ENCODE data around the gene PDGFC.

Gene PDGFC

DNA sequence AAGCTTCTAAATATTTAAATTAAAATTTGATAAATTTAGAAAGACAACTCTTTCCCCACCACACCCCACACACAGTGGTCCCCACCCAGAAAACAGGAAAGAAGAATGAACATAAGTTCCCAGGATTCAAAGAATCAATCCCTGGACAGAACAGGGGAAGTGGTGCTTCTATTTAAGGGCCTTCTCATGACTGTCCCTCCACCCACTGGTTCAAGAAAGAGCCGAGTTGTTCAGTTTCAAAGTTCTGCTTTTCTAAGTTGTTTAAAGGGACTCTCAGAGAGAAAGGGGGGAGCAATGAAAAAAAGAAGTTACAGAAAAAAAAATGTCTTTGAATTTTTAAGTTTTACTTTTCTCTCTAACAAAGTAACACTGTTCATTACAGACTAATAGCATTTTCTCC is 195.8 kb downstream of the PDGFC start:
- DNase-seq: no peak

DNA sequence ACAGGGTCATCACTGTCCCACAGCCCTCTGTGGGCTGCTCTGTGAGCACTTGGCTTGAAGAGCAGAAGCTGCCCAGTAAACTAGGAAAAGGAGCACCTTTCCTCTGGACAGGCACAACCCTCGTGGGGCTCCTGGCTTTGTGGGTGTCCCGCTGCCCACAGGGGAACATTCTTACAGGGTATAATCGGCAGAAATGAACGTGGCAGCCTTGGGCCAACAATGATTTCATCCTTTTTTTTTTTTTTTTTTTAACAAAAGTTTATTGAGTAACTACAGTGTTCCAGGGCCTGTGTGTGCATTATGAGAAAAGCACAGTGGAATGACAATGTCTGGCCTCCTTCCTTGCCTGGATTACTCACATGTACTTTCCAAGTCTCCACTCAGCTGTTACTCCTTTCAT is 197.2 kb downstream of the PDGFC start:
- DNase-seq: no peak

DNA sequence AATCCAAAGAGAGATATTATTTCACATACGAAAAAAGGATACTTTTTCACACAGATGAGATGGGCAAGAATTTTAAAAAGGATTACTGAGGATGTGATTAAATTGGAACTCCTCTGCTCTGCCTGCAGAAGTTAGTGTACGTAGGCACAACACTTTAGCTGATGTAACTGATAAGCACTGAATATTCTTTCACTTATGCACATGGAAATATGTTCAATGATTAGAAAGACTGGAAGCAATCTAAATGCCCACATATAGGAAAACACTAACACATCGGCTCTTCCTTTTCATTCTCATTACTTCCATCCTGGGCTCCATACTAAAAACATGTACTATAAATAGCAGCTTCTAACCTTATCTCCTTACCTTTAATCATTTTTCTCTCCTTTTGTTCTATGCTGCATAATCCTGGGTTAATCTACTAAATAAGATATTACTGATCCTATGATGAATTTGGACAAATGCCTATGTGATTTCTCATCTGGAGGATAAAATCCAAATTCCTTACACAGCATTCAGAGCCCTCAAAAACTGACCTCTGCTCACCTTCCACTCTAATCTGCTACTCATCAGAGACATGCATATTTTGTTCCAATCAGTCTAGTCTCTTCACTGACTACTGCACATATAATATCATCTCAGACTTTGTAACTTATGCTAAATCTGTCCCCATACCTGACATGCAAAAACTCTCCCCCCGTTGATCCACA is 197.8 kb downstream of the PDGFC start:
- DNase-seq: no peak

GRCh38 chr4:156771171-156771837 is 200.3 kb downstream of the PDGFC start:
- no peak for DNase-seq

DNA sequence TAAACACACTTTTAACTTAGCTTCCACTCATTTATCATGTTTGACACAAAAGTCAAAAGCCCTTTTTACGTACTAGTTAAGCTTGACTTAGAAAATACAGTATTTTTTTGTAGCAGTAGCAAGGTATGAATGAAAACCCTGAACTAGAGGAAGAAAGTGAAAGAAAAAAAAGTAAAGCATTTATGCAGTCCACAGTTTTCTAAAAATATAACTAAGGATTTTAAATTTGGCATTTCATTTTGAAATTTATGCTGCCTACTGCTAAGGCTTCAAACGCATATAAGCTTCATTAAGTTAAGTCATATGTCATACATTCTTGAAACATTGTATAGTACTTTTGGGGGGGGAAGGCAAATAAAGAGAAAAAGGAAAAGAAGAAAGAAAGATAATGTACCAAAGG is 201.5 kb downstream of the PDGFC start:
- DNase-seq: no peak

GRCh38 chr4:156767911-156768415 is 203.6 kb downstream of the PDGFC start:
- no peak for DNase-seq

GRCh38 chr4:156766846-156767245 is 204.8 kb downstream of the PDGFC start:
- DNase-seq: no peak

GRCh38 chr4:156765277-156765676 is 206.3 kb downstream of the PDGFC start:
- no peak for DNase-seq

GRCh38 chr4:156764846-156765245 is 206.8 kb downstream of the PDGFC start:
- DNase-seq: no peak

- DNase-seq: no peak
Observed at GRCh38 chr4:156764145-156764544, 207.5 kb downstream of the PDGFC start.

DNA sequence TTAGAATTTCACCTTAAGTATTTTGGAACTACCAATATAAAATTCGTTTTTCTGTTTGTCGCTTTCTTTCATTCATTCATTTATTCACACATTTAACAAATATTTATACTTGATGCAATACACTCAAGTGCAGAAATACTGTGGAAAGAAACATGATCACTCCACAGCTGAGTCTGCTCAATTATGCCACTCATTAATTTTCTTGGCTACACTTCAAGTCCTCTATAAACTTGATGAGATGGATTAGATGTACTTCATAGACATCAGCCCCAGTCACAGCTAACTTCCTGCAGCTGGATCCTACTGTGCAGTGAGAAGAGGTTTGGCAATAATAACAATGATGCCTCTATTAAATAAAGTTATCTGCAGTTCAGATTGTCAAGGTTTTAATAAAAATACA is 208.1 kb downstream of the PDGFC start:
- DNase-seq: no peak

DNA sequence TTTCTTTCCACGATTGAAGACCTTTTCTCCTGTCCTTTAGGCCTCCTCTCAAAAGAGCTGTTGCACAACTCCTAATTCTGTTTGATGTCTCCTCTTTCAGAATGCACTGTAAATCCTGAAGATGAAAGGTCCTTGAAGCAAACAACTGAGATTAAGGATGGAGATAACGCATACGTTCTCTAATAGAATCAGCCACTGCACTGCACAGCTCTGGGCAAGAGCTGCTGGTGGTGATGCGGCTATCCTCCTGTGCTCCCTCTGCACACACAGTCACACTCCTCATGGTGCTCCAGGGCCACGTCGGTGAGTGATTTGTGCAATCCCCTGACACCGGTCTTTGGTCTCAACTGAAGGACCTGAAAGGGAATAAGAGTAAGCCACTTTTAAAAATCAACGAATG is 208.7 kb downstream of the PDGFC start:
- no peak for DNase-seq

DNA sequence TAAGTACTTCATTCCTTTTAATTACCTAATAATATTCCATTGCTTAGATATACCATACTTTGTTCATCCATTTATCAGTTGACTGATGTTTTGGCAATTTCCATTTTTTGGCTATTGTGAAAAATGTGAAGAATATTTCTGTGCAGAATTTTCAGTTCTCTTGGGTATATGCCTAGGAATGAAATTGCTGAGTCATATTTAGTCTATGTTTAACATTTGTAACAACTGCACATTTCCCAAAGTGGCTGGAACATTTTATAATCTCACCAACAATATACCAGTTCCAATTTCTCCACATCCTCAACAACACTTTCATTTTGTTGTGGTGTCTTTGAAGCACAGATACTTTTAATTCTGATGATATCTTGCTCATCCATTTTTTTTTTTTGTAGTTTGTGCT is 215.5 kb downstream of the PDGFC start:
- DNase-seq: no peak

DNA sequence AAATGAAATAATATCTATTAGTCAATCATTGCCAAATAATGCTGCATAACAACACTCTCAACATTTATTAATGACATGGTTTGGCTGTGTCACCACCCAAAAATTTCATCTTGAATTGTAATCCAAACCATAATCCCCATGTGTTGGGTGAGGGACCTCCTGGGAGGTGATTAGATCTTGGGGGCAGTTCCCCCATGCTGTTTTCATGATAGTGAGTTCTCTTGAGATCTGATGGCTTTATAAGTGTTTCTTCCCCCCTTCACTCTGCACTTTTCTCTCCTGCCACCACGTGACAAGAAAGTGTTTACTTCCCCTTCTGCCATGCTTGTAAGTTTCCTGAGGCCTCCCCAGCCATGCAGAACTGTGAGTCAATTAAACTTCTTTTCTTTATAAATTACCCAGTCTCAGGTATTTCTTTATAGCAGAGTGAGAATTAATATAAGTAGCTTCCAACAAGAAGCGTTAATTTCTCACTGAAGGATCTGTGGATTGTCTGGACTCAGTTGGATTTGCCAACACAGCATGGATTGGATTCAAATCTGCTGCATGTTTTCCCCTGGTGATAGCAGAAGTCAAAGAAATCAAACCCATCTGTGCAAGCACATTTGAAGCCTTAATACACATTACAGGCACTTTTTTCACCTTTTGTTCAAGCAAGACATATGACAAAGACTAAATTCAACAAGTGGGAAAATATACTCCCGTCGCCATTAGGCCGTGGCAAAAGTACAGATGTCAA is 216.6 kb downstream of the PDGFC start:
- DNase-seq: no peak

DNA sequence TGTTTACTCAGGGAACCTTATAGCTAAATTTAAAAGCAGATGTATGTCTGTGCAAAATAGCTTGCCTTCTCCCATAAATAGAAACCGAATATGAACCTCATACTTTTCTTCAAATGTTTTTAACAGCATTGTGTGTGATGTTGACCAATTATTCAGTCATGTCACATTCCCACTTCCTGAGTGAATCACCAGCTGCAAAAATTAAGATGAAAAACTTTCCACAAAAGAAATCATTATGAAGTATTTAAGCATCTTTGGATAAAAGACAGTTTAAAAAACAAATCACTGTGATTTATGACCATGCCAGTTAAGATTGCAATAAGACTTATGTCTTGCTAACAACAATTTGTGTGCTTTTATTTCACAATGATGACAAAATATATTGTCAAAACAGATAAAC is 220.1 kb downstream of the PDGFC start:
- DNase-seq: no peak

GRCh38 chr4:156749426-156750403 is 221.9 kb downstream of the PDGFC start:
- no peak for DNase-seq

DNA sequence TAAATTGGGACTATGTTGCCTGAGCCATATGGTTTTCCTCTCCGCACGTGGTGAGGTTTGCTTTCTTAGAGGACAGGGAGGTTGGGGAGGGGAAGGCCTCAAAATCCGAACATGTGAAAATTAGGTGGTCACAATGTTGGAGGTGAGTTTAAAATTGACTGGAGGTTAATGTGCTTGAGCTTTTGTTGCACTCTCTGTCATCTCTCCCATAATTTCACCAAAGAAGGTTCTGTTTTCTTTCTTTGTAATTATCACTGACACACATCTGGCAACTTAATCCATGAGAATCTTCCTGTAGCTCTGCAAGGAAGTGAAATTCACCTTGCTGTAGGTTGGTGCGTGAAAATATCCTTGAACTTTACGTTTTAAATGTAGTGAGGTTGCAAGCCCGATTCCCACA is 225.5 kb downstream of the PDGFC start:
- no peak for DNase-seq

- no peak for DNase-seq
Observed at GRCh38 chr4:156738766-156739165, 232.8 kb downstream of the PDGFC start.

- DNase-seq: no peak
Observed at GRCh38 chr4:156734965-156735895, 236.4 kb downstream of the PDGFC start.

GRCh38 chr4:156733582-156733981 is 238.0 kb downstream of the PDGFC start:
- no peak for DNase-seq

DNA sequence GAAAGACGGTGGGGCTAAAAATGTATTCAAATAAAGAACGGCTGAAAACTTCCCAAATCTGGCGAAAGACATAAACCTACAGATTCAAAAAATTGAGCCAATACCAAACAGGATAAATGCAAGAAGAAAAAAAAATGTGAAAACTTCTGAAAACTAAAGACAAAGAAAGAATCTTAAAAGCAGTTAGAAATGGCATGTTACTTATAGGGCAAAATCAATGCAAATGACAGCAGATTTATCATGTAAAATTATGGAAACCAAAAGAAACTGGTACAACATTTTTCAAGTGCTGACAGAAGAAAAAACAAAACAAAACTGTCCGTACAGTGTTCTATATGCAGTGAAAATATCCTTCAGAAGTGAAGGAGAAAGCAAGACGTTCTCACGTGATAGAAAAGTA is 239.0 kb downstream of the PDGFC start:
- no peak for DNase-seq

- DNase-seq: no peak
Observed at GRCh38 chr4:156729416-156729815, 242.2 kb downstream of the PDGFC start.

All from activated CD8-positive, alpha-beta memory T cell treated with anti-CD3 and anti-CD28 coated beads, Interleukin-2, amount 50 U/mL, for 4 hours (primary cell).